Prostate gland (tissue), 2 donors: ENCODE results near the gene HSBP1L1. TPM values are rescaled to one million over a fixed set of nuclear protein-coding genes. Genes with fewer than 3 reads are reported as not detected.
"Not testable (repeated sequence)": the region's sequence is repeated elsewhere in the genome, so short reads cannot be mapped to it uniquely, and the experiment has no call there.

Experiments
- DNase-seq: peaks from one replicate; pipeline ENCODE4 v3.0.0-alpha.2; 2019; ENCODE audit warnings: low spot score
- H3K27ac ChIP-seq, 2 donors: fragments of 200-600 bp; sonication (generic); 2 replicates each; pipeline ENCODE4 v1.5.1; 2017 to 2019
- H3K27me3 ChIP-seq: fragments of 200-600 bp; sonication (generic); replicated peaks from 2 replicates; pipeline ENCODE4 v1.5.1; 2019; ENCODE audit not compliant: insufficient read depth
- H3K36me3 ChIP-seq, 2 donors: fragments of 200-600 bp; sonication (generic); 1 replicate in 1 of 2; 2 replicates in 1 of 2; pipeline versions ENCODE4 v1.5.1 to v1.8.1; 2017 to 2019
- H3K4me1 ChIP-seq: fragments of 200-600 bp; sonication (generic); replicated peaks from 2 replicates; pipeline ENCODE4 v1.5.1; 2019
- H3K4me3 ChIP-seq, 2 donors: fragments of 200-600 bp; sonication (generic); 2 replicates each; pipeline ENCODE4 v1.5.1; 2017 to 2019
- H3K9me3 ChIP-seq: fragments of 200-600 bp; sonication (generic); 2 replicates; pipeline ENCODE4 v1.5.1; 2017
- CTCF ChIP-seq, 4 experiments: fragments of 200-600 bp in 2 of 4; fragments of 450-650 bp in 2 of 4; sonication (generic) in 2 of 4; IDR thresholded peaks; 1 replicate in 3 of 4; 2 replicates in 1 of 4; pipeline ENCODE4 v1.5.1; 2016 to 2019; ENCODE audit warnings: antibody characterized with exemption in 4 of 4, mild to moderate bottlenecking in 2 of 4, moderate library complexity in 2 of 4
- POLR2A ChIP-seq: fragments of 450-650 bp; IDR thresholded peaks from one replicate; pipeline ENCODE4 v1.6.1; 2016; ENCODE audit warnings: antibody characterized with exemption, mild to moderate bottlenecking
- POLR2AphosphoS5 ChIP-seq: sonication (generic); formaldehyde crosslinking; IDR thresholded peaks from one replicate; pipeline ENCODE4 v1.6.1; 2017; ENCODE audit warnings: antibody characterized with exemption
- WGBS: methylation state at CpG from one replicate; pipeline ENCODE4 v1.1.5; 2018; 5-methylcytosine and 5-hydroxymethylcytosine counted together
- intact Hi-C: fragments of 100-400 bp; cut with DNase I; formaldehyde crosslinking; loops from one replicate; pipeline ENCODE4 v1.14.2; 2022
- total RNA-seq, 2 donors: library from RNA; depleted of rRNA; stranded (reverse); fragments of >200 nt; gene quantifications; one replicate each; pipeline ENCODE4 v1.1.0, GENCODE V29; 2016

HSBP1L1 gene
- total RNA-seq, 2 donors from 2014 or later: 20.4 to 66.9 TPM

DNA sequence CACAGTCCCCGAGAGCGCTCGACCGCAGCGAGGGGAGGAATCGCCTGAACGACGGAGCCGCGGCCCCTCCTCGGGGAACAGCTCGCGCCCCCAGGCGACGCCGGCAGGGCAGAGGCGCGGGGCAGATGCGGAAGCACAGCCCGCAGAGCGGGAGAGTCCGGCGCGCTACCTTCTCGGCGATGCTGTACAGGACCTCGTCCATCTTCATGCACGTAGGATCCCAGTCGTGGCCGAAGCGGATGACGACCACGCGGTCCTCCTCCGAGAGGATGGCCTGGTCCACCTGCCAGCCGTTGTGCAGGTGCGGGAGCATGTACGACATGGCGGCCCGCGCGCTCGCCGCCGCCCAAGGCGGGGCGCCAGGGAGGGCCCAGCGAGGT, 23.6 kb downstream of the HSBP1L1 start:
- intact Hi-C loops: loop anchor here (2.0 to 5.0 kb wide), 2 partner anchors 23 to 44 kb away; partner anchors contain the start of gene RBFA
- TF ChIP-seq CTCF (IDR thresholded peaks at IDR 0.05) (peak in 3 of 4 experiments; percentile 9 to 41 (median 33)), POLR2AphosphoS5 (no peak), POLR2A (no peak)

GRCh38 chr18:79988451-79989194, 24.2 kb downstream of the HSBP1L1 start, which contains the start of gene TXNL4A:
Gene TXNL4A (minus strand): TSS chr18:79988563. CDS start chr18:79988392, 171 bp downstream.
- under 1% methylated on average over 58 of the region's 71 CpGs for WGBS
- no peaks in the 10 kb centered on the region for H3K9me3 ChIP-seq
- peak; percentile 66 for TF ChIP-seq POLR2A
- TF ChIP-seq CTCF (IDR thresholded peaks at IDR 0.05): peak in 2 of 4 experiments; percentile 4 to 15
- TF ChIP-seq POLR2AphosphoS5: peak; percentile 58
- H3K27ac ChIP-seq: peak within 1 kb of the TSS; percentile 91 to 96
- DNase-seq: peak; percentile 75
- no peaks in the 10 kb centered on the region for H3K27me3 ChIP-seq
- H3K4me1 ChIP-seq: no peaks in the 10 kb centered on the region
- no peaks in the 10 kb centered on the region for H3K36me3 ChIP-seq
- peak within 1 kb of the TSS; percentile 80 to 90 for H3K4me3 ChIP-seq
- intact Hi-C loops: loop anchor here (2.0 to 5.0 kb wide), 2 partner anchors 22 to 44 kb away; partner anchors contain the start of gene RBFA

More for the DNA sequence above, 23.6 kb downstream of the HSBP1L1 start:
- no peaks in the 10 kb centered on the region for H3K27me3 ChIP-seq
- H3K4me3 ChIP-seq: peak overlapping the region; percentile 80 to 90
- DNase-seq: peak; percentile 32
- peaks cover 3% of the 10 kb centered on the region for H3K4me1 ChIP-seq
- H3K36me3 ChIP-seq: no peaks in the 10 kb centered on the region
- peak overlapping the region; percentile 91 to 96 for H3K27ac ChIP-seq
- no peaks in the 10 kb centered on the region for H3K9me3 ChIP-seq
- under 1% methylated on average over 46 of the region's 48 CpGs for WGBS

GRCh38 chr18:79989195-79989497, 24.7 kb downstream of the HSBP1L1 start:
- no peak for DNase-seq
- peak overlapping the region; percentile 80 to 90 for H3K4me3 ChIP-seq
- no peak for TF ChIP-seq CTCF (IDR thresholded peaks at IDR 0.05)
- no peak for TF ChIP-seq POLR2AphosphoS5
- no peak for TF ChIP-seq POLR2A
- no peaks in the 10 kb centered on the region for H3K9me3 ChIP-seq
- H3K36me3 ChIP-seq: no peaks in the 10 kb centered on the region
- H3K4me1 ChIP-seq: no peaks in the 10 kb centered on the region
- 40% methylated on average over 14 of the region's 14 CpGs for WGBS
- intact Hi-C loops: loop anchor here (2.0 to 5.0 kb wide), 2 partner anchors 22 to 43 kb away; partner anchors contain the start of gene RBFA
- H3K27me3 ChIP-seq: no peaks in the 10 kb centered on the region
- H3K27ac ChIP-seq: peak overlapping the region; percentile 91 to 96

DNA sequence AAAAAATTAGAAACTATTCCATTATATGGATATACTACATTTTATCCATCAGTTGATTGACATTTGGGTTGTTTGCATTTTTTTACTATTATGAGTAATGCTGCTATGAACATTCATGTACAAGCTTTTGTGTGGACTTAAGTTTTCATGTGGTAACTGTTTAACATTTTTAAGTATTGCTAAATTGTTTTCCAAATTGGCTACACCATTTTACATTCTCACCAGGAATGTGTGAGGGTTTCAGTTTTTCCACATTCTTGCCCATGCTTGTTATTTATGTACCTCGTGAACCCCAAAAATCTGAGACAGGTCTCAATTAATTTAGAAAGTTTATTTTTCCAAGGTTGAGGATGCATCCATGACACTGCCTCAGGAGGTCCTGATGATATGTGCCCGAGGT, 27.1 kb downstream of the HSBP1L1 start:
- Histone ChIP-seq H3K36me3 (no peaks in the 10 kb centered on the region), H3K4me1 (no peaks in the 10 kb centered on the region), H3K27ac (no peak overlapping the region), H3K27me3 (no peaks in the 10 kb centered on the region), H3K9me3 (no peaks in the 10 kb centered on the region), H3K4me3 (no peak overlapping the region)
- intact Hi-C loops: no loop called here
- WGBS: 83% methylated on average over 2 of the region's 2 CpGs
- TF ChIP-seq POLR2AphosphoS5: no peak
- no peak for TF ChIP-seq POLR2A
- no peak for TF ChIP-seq CTCF (IDR thresholded peaks at IDR 0.05)
- no peak for DNase-seq

GRCh38 chr18:79999701-80000100, 35.3 kb downstream of the HSBP1L1 start:
- H3K27ac ChIP-seq, H3K36me3 ChIP-seq, intact Hi-C loops, H3K4me1 ChIP-seq, H3K9me3 ChIP-seq, H3K27me3 ChIP-seq, DNase-seq, H3K4me3 ChIP-seq: not testable (repeated sequence)
- WGBS: 84% methylated on average over 2 of the region's 2 CpGs
